ENCODE data around the gene OR1J1. TPM values are rescaled to one million over a fixed set of nuclear protein-coding genes. Genes with fewer than 3 reads are reported as not detected.

Gene OR1J1
- total and polyA plus RNA-seq, 10 donors, result not detected

GRCh38 chr9:122474561-122474960 is 3.2 kb downstream of the OR1J1 start:
- Histone ChIP-seq H3K27ac (no peak overlapping the region), H3K4me1 (no peaks in the 10 kb centered on the region), H3K4me3 (no peak overlapping the region), H3K36me3 (no peaks in the 10 kb centered on the region), H3K9me3 (peaks cover 0 to 3% (median 0%) of the 10 kb centered on the region in 8 donors), H3K27me3 (replicated peaks in 1 of 7) (no peaks in the 10 kb centered on the region)
- WGBS, 5 donors, result 70 to 79% (median 77%) methylated on average over 3 of the region's 3 CpGs
- DNase-seq, result no peak
- no peak for TF ChIP-seq CTCF (IDR thresholded peaks at IDR 0.05 in 8 of 11, conservative IDR thresholded peaks at IDR 0.05 in 3 of 11)
- no peak for TF ChIP-seq POLR2A (IDR thresholded peaks at IDR 0.05)
- no peak for TF ChIP-seq POLR2AphosphoS5 (IDR thresholded peaks at IDR 0.05)
- intact Hi-C loops (cut with DNase I; ENCODE audit: low total_unique reads), result no loop called here

- H3K4me1 ChIP-seq, result peaks cover 0 to 17% (median 12%) of the 10 kb centered on the region in 6 donors
- H3K36me3 ChIP-seq, result no peaks in the 10 kb centered on the region
- H3K27me3 ChIP-seq (replicated peaks in 1 of 7), result peaks cover 0 to 3% (median 0%) of the 10 kb centered on the region in 7 donors
- no peak overlapping the region for H3K27ac ChIP-seq
- intact Hi-C loops (cut with DNase I; ENCODE audit: low total_unique reads), result loop anchor here (5.0 kb wide), 1 partner anchor 339 kb away; no protein-coding TSS in a partner anchor
- no peak for TF ChIP-seq POLR2A (IDR thresholded peaks at IDR 0.05)
- TF ChIP-seq POLR2AphosphoS5 (IDR thresholded peaks at IDR 0.05), result no peak
- TF ChIP-seq CTCF (IDR thresholded peaks at IDR 0.05 in 8 of 11, conservative IDR thresholded peaks at IDR 0.05 in 3 of 11), result no peak
- DNase-seq, result no peak
- 51 to 69% (median 63%) methylated on average over 4 of the region's 4 CpGs for WGBS, 5 donors
- no peak overlapping the region for H3K4me3 ChIP-seq
- H3K9me3 ChIP-seq, result peaks cover 0 to 3% (median 0%) of the 10 kb centered on the region in 8 donors
Observed at GRCh38 chr9:122468735-122469134, 9.0 kb downstream of the OR1J1 start.

- H3K4me1 ChIP-seq, result peaks cover 0 to 17% (median 12%) of the 10 kb centered on the region in 6 donors
- H3K4me3 ChIP-seq, result no peak overlapping the region
- H3K36me3 ChIP-seq, result no peaks in the 10 kb centered on the region
- peaks cover 0 to 6% (median 4%) of the 10 kb centered on the region in 7 donors for H3K27me3 ChIP-seq (replicated peaks in 1 of 7)
- no peak for DNase-seq
- WGBS, 5 donors, result 69 to 82% (median 75%) methylated on average over 3 of the region's 3 CpGs
- TF ChIP-seq POLR2A (IDR thresholded peaks at IDR 0.05) (no peak), CTCF (IDR thresholded peaks at IDR 0.05 in 8 of 11, conservative IDR thresholded peaks at IDR 0.05 in 3 of 11) (no peak), POLR2AphosphoS5 (IDR thresholded peaks at IDR 0.05) (no peak)
- no peak overlapping the region for H3K27ac ChIP-seq
- intact Hi-C loops (cut with DNase I; ENCODE audit: low total_unique reads), result loop anchor here (5.0 kb wide), 1 partner anchor 341 kb away; no protein-coding TSS in a partner anchor
- peaks cover 0 to 3% (median 0%) of the 10 kb centered on the region in 8 donors for H3K9me3 ChIP-seq
Observed at GRCh38 chr9:122466456-122466855, 11.3 kb downstream of the OR1J1 start.

GRCh38 chr9:122464633-122465567 is 12.8 kb downstream of the OR1J1 start:
- Histone ChIP-seq H3K27me3 (replicated peaks in 1 of 7) (peaks cover 0 to 12% (median 4%) of the 10 kb centered on the region in 7 donors), H3K9me3 (peaks cover 0 to 2% (median 0%) of the 10 kb centered on the region in 8 donors), H3K4me3 (peak overlapping the region; percentile 23 to 69 (median 38)), H3K36me3 (no peaks in the 10 kb centered on the region), H3K4me1 (peaks cover 0 to 17% (median 12%) of the 10 kb centered on the region in 6 donors), H3K27ac (peak overlapping the region in 7 of 8 donors; percentile 61 to 81 (median 75))
- WGBS, 5 donors, result 16 to 19% (median 16%) methylated on average over 10 of the region's 10 CpGs
- peak; percentile 80 for DNase-seq
- TF ChIP-seq POLR2AphosphoS5 (IDR thresholded peaks at IDR 0.05) (no peak), POLR2A (IDR thresholded peaks at IDR 0.05) (no peak), CTCF (IDR thresholded peaks at IDR 0.05 in 8 of 11, conservative IDR thresholded peaks at IDR 0.05 in 3 of 11) (peak; percentile 64 to 92 (median 84))
- intact Hi-C loops (cut with DNase I; ENCODE audit: low total_unique reads), result loop anchor here (5.0 kb wide), 1 partner anchor 342 kb away; no protein-coding TSS in a partner anchor
